ENCODE results near the gene GALNT18.

The GALNT18 gene

GRCh38 chr11:11459578-11459977, 162.2 kb downstream of the GALNT18 start:
- H3K36me3 ChIP-seq (ENCODE audit: insufficient read depth), result no peaks in the 10 kb centered on the region
- H3K4me3 ChIP-seq (IDR thresholded peaks at IDR 0.05; ENCODE audit: insufficient read depth, low read depth, low read length), result no peak overlapping the region
- no peaks in the 10 kb centered on the region for H3K27me3 ChIP-seq (ENCODE audit: insufficient read depth, low read depth)

GRCh38 chr11:11458485-11458884, 163.3 kb downstream of the GALNT18 start:
- no peak for TF ChIP-seq CTCF (conservative IDR thresholded peaks at IDR 0.05; ENCODE audit: low read depth, low read length)
- no peak overlapping the region for H2AFZ ChIP-seq (ENCODE audit: low read depth)
- H3K27ac ChIP-seq, result no peak overlapping the region
- no peak overlapping the region for H3K9ac ChIP-seq
- no peaks in the 10 kb centered on the region for H3K36me3 ChIP-seq (ENCODE audit: insufficient read depth)
- H4K20me1 ChIP-seq (ENCODE audit: insufficient read depth), result no peaks in the 10 kb centered on the region
- H3K4me2 ChIP-seq, result no peak overlapping the region
- H3K4me1 ChIP-seq (ENCODE audit: low read depth, poor library complexity, severe bottlenecking), result peaks cover 16% of the 10 kb centered on the region
- no peak overlapping the region for H3K4me3 ChIP-seq (IDR thresholded peaks at IDR 0.05; ENCODE audit: insufficient read depth, low read depth, low read length)
- H3K79me2 ChIP-seq (ENCODE audit: insufficient read depth, low read depth), result no peaks in the 10 kb centered on the region
- H3K27me3 ChIP-seq (ENCODE audit: insufficient read depth, low read depth), result no peaks in the 10 kb centered on the region

More at GRCh38 chr11:11459578-11459977, 162.2 kb downstream of the GALNT18 start:
- H3K79me2 ChIP-seq (ENCODE audit: insufficient read depth, low read depth), result no peaks in the 10 kb centered on the region
- H2AFZ ChIP-seq (ENCODE audit: low read depth), result no peak overlapping the region
- H3K4me1 ChIP-seq (ENCODE audit: low read depth, poor library complexity, severe bottlenecking), result peaks cover 16% of the 10 kb centered on the region
- H3K4me2 ChIP-seq, result peak overlapping the region; percentile 25; the same call in 1 of the 2 replicates
- H4K20me1 ChIP-seq (ENCODE audit: insufficient read depth), result no peaks in the 10 kb centered on the region
- no peak for TF ChIP-seq CTCF (conservative IDR thresholded peaks at IDR 0.05; ENCODE audit: low read depth, low read length)
- no peak overlapping the region for H3K9ac ChIP-seq
- H3K27ac ChIP-seq, result no peak overlapping the region

- H3K4me1 ChIP-seq (ENCODE audit: low read depth, poor library complexity, severe bottlenecking), result peaks cover 16% of the 10 kb centered on the region
- no peak for TF ChIP-seq CTCF (conservative IDR thresholded peaks at IDR 0.05; ENCODE audit: low read depth, low read length)
These were observed 163.8 kb downstream of the GALNT18 start for GRCh38 chr11:11458001-11458400.

GRCh38 chr11:11456866-11457265, 164.9 kb downstream of the GALNT18 start:
- no peak overlapping the region for H3K27ac ChIP-seq
- no peak overlapping the region for H2AFZ ChIP-seq (ENCODE audit: low read depth)
- no peaks in the 10 kb centered on the region for H4K20me1 ChIP-seq (ENCODE audit: insufficient read depth)
- H3K79me2 ChIP-seq (ENCODE audit: insufficient read depth, low read depth), result no peaks in the 10 kb centered on the region
- H3K36me3 ChIP-seq (ENCODE audit: insufficient read depth), result no peaks in the 10 kb centered on the region
- no peak for TF ChIP-seq CTCF (conservative IDR thresholded peaks at IDR 0.05; ENCODE audit: low read depth, low read length)
- H3K4me2 ChIP-seq, result no peak overlapping the region
- no peak overlapping the region for H3K4me3 ChIP-seq (IDR thresholded peaks at IDR 0.05; ENCODE audit: insufficient read depth, low read depth, low read length)
- no peaks in the 10 kb centered on the region for H3K27me3 ChIP-seq (ENCODE audit: insufficient read depth, low read depth)
- no peak overlapping the region for H3K9ac ChIP-seq
- H3K4me1 ChIP-seq (ENCODE audit: low read depth, poor library complexity, severe bottlenecking), result peaks cover 16% of the 10 kb centered on the region

More at GRCh38 chr11:11458001-11458400, 163.8 kb downstream of the GALNT18 start:
- no peak overlapping the region for H2AFZ ChIP-seq (ENCODE audit: low read depth)
- no peak overlapping the region for H3K4me2 ChIP-seq
- no peaks in the 10 kb centered on the region for H3K79me2 ChIP-seq (ENCODE audit: insufficient read depth, low read depth)
- H3K36me3 ChIP-seq (ENCODE audit: insufficient read depth), result no peaks in the 10 kb centered on the region
- H3K4me3 ChIP-seq (IDR thresholded peaks at IDR 0.05; ENCODE audit: insufficient read depth, low read depth, low read length), result no peak overlapping the region
- no peaks in the 10 kb centered on the region for H4K20me1 ChIP-seq (ENCODE audit: insufficient read depth)
- H3K9ac ChIP-seq, result no peak overlapping the region
- no peaks in the 10 kb centered on the region for H3K27me3 ChIP-seq (ENCODE audit: insufficient read depth, low read depth)
- no peak overlapping the region for H3K27ac ChIP-seq

Data from KMS-11 (cell line).